HG03280 (cell line): Measurements from ENCODE around the gene SLC38A9.
"Not testable (repeated sequence)": the region's sequence is repeated elsewhere in the genome, so short reads cannot be mapped to it uniquely, and the experiment has no call there.

ENCODE experiments used
- ATAC-seq: cut with Tn5 transposase; IDR thresholded peaks from one replicate; pipeline ENCODE4 v1.9.1; 2021; ENCODE audit warnings: mild to moderate bottlenecking, moderate library complexity; ENCODE audit not compliant: unreplicated experiment

The SLC38A9 gene, protein sequence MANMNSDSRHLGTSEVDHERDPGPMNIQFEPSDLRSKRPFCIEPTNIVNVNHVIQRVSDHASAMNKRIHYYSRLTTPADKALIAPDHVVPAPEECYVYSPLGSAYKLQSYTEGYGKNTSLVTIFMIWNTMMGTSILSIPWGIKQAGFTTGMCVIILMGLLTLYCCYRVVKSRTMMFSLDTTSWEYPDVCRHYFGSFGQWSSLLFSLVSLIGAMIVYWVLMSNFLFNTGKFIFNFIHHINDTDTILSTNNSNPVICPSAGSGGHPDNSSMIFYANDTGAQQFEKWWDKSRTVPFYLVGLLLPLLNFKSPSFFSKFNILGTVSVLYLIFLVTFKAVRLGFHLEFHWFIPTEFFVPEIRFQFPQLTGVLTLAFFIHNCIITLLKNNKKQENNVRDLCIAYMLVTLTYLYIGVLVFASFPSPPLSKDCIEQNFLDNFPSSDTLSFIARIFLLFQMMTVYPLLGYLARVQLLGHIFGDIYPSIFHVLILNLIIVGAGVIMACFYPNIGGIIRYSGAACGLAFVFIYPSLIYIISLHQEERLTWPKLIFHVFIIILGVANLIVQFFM

DNA sequence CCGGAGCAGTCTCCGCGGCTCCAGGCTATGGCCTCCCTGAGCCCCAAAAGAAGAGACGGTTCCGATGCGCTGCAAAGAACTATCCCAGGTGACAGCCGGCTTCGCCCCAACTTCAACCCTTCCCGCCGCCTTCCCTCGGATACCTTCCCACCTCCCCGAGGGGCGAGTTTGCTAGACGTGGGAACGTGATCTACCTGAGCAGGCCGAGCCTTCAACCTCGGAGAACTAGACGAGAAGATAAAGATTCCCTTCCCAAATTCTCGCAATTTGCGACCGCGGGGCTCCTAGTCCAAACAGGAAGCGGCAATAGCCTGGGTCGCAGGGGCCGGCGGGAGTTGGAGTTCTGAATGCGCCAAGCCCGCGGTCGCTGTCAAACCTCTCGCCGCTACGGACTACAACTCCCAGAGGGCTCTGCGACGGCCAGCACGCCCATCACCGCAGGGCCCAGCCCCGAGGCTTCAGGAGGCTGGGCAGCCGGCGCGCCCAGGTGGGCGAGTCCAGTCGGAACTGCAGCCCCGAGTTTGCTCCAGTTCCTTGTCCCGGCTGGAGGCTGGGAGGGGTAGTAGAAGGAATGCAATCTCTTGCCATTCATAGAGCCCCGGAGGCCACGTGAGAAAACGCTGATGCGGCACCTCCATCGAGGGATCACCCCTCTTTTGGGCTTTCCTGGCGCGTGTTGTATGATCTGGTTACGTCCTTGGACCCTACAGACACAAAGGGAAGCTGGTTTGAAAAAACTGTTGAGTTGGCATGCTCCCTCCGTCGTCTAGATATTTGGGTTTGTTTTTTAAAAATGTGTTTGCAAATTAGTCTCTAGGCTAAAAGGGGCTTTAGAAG lies at the start of gene SLC38A9:
SLC38A9 (minus strand) TSS at position 302 of the 837 bp plus-strand sequence. CDS start 14,366 bp downstream, outside the sequence.
- ATAC-seq = peak; percentile 100

DNA sequence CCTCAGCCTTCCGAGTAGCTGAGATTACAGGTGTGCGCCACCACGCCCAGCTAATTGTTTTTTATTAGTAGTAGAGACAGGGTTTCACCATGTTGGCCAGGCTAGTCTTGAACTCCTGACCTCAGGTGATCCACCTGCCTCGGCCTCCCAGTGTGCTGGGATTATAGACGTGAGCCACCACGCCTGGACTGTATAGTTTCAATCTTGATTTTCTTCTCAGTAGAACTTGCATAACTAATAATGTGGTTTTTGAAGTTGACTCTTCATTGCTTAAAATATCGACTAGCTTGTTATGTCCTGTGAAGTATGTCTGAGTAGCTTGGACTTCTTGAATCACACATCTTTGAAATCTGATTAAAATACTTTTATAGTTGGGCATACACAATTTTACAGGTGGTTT lies 49.6 kb upstream of the SLC38A9 start:
- not testable (repeated sequence) for ATAC-seq

DNA sequence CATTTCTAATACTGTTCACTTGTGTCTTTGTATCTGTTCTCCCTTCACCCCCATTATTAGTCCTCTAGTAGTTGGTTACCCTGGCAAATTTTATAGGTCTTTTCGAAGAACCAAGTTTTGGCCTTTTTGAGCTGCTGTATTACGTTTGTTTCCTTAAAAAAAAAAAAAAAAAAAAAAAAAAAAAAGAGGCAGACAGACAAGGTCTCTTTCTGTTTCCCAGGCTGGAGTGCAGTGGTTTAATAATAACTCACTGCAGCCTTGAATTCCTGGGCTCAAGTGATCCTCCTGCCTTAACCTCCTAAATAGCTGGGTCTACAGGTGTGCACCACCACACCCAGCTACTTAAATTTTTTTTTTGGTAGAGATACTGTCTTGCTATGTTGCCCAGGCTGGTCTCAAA lies 46.6 kb upstream of the SLC38A9 start:
- ATAC-seq = no peak

DNA sequence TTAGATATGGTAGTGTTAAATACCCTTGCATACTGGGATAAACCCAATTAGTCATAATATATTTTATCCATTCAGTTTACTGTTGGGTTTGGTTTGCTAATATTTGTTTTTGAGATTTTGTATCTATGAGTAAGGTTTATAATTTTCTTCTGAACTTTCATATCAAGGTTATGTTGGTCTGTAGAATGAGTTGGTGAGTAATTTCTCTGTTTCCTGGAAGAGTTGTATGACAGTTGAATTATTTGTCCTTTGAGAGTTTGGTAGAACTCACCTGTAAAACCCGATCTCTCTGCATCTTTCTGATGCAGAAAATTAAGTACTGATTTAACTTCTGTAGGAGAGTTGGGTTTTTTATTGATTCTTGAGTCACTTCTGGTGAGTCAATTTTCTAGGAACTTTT lies 46.1 kb upstream of the SLC38A9 start:
- ATAC-seq = no peak

DNA sequence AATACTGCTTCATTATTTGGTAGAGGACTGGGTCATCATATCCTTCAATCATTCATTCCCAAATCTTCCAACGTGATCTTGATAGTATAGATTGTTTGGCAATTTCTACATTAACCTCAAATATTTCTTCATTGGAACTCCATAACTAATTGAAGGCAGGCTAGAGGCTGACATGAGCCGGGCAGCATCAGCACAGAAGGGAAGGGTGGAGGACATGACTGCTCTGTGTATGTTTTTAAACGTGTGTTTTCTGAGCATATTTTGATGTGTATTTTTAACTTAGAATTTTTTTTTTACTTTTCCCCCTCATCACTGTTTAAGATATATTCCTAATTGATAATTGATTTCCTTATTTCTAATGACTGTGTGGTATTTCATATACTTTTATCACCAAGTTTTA lies 38.4 kb upstream of the SLC38A9 start:
- no peak for ATAC-seq

DNA sequence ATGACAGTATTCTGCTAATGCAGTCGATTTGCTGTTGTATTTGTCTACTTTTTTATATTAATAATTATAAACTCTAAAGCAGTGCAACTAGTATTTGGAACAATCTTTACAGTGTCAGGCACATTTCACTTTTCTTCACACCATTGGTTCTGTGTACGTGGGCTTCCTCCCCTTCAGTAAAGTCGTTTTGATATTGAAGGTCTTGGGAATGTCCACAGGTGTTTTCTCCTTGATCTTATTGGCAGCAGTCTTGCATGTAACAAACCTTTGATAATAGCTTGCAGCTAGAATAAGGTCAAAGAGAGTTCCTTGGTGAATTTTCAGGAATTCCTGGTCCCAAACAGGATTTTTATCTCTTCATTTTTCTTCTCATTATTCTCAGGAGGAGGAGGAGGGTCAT lies 37.9 kb upstream of the SLC38A9 start:
- ATAC-seq = no peak

DNA sequence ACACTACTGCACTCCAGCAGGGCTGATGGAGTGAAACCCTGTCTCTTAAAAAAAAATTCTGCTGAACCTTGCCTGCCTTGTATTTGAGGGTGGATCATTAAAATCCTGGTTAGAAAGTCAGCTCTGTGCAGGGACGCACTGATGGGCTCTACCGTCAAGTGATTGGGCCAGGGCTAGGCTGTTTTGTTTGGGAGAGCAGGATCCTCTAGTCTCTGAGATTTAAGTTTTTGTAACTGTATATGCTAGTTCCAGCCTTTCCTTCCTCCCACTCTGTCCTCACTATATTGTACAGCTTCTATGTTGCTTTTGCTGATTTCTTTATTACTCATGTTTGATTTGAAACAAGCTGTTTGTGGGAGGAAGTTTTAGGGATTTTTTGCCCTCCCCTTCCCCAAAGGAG lies 37.3 kb upstream of the SLC38A9 start:
- ATAC-seq = no peak

DNA sequence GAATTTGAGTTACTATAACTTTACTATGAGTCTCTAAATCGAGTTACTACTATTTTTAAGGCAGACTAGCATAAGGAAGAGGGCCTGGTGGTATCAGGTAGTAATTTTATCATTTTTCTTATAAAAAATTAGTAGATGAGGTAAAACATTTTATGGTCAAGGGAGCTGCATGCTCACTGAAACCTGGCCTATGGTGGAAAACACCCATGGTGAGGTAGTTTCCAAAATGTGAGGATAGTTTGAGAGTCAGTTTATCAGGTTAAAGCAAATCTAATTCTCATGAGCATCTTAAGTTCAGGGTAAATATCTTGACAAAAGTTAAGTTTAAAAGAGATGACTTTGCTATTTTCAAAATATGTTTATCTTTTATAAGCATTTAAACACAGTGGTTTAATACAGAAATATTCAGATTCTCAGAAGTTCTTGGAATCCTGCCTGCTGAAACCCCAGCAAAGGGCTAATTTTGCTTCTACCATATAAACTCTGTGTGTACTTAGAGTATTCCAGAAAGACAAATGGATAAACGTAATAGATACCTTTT lies 35.7 kb upstream of the SLC38A9 start:
- no peak for ATAC-seq

DNA sequence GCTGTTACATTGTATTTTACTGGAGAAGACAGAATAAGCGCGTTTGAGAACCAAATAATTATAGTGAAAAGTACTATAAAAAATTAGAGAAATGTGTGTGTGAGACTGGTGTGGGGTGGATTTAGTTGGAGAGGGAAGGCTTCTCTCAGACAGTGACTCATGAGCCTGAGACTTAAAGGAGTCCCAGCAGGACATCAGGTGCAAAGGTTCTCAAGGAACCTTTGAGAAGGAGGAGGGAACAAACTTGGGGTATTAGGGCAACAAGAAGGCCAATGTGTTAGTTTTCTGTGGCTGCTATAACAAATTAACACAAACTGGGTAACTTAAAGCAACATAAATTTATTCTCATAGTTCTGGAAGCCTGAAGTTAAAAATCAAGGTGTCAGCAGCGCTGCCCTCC lies 30.7 kb upstream of the SLC38A9 start:
- no peak for ATAC-seq

DNA sequence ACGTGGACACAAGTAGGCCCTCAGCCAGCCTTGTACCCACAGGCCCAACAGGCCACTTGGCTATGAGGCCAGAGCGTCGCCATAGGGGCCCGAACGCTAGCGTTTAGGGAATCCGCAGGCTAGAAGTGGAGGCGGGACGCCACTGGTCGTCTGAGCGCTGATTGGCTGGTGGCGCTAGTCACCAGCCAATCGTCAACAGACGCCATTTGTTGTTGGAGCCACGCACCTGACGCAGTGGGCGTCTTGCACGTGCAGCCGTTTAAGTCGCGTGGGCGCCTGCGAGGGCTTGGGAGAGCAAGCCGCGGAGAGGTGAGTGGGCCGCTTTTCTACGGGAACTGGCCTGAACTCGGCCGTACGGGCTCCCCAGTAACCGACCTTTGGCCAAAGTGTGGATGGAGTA lies 25.7 kb upstream of the SLC38A9 start, which contains the start of gene DDX4:
DDX4 (plus strand) TSS at position 269 of the 400 bp plus-strand sequence. CDS start 903 bp downstream, outside the sequence.
- ATAC-seq = no peak

DNA sequence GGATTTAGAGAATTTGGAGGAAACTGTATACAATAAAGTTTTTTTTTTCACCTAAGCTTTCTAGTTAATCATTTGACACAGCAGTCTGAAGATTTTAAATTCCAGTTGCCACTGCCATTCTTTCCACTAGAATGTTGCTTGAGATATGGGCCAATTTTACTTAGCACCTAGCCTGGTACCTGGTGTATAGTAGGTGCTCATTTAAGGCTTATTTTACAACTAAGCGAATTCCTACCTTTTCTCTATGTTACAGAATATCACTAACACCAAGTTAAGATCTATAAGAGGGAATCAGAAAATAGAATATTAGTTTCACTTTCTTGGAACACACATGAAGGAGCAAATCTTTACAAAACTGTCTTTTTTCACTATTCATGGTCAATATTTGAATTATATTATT lies 22.5 kb upstream of the SLC38A9 start:
- ATAC-seq = no peak

DNA sequence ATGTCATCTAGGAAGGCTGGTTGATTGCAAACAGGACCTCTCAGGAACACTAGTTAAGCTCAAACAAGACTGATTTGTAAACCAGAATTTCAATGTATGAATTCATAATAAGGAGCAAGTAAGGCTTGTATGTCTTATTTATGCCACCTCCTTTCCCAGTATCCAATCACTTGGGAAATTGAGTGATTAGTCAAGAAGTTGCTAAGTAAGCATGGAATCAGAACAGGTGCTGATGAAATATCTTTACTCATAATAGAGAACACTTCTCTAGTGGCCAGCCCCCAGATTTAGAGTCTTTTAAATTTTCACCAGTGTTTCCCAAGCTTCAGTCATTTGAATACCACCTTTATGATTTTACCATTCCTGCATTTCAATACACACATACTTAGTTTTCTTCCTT lies 20.5 kb upstream of the SLC38A9 start:
- ATAC-seq = no peak

DNA sequence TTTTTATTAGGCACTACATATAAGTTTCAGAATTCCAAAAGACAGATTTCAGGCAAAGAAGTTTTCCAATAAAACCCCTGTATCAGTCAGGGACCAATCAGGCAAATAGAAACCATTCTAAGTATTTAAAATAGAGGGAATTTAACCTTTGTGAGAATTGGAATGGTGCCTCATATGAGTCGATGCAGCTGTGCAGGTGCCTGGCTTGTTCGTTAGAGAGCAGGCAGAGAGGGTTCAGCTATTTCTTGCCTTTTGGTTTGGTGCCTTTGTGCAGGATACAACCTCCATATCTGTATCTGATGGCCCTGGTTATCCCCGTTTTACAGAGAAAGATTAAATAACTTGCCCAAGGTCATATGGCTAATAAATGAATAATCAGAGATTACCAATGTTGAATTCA lies 19.7 kb upstream of the SLC38A9 start:
- ATAC-seq = no peak

DNA sequence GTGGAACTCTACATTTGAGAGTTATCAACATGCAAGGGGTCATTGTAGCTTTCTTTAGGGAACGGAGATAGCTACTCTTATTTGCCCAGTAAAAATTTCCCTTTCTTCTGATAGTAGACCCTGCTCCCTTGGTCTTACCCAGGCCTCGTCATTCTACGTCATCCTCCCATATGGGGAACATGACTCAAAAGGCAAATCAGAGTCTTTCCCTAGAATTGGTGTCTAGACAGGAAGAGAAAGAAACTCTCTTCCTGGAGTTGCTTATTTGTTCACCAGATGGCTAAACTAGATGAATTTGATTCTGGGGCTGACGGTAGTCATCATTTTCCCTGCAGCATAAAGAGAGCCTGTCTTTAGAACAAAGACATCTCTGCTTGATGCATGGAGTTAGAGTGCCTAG lies 12.2 kb upstream of the SLC38A9 start:
- ATAC-seq = no peak

DNA sequence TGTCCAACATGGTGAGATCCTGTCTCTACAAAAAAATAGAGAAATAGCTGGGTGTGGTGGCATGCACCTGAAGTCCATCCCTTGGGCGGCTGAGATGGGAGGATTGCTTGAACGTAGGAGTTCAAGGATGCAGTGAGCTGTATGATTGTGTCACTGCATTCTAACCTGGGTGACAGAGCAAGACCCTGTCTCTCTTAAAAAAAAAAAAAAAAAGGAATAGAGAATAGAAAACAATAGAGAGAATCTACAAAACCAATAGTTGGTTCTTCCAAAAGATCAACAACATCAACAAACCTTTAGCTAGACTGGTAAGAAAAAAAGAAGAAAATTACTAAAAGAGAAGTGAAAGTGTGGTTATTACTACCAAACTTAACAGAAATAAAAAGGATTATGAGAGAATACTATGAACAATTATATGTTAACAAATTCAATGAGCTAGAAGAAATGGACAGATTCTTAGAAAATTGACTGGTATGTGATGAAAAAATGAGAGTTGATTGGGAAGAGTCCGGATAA lies 8.1 kb upstream of the SLC38A9 start:
- no peak for ATAC-seq

DNA sequence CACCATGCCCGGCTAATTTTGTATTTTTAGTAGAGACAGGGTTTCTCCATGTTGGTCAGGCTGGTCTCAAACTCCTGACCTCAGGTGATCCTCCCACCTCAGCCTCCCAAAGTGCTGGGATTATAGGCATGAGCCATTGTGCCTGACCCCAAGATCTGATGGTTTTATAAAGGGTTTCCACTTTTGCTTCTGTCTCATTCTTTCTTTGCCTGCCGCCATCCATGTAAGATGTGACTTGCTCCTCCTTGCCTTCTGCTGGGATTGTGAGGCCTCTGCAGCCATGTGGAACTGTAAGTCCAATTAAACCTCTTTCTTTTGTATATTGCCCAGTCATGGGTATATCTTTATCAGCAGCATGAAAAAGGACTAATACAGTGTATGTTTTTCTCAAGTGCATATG lies 6.9 kb upstream of the SLC38A9 start:
- ATAC-seq = not testable (repeated sequence)

DNA sequence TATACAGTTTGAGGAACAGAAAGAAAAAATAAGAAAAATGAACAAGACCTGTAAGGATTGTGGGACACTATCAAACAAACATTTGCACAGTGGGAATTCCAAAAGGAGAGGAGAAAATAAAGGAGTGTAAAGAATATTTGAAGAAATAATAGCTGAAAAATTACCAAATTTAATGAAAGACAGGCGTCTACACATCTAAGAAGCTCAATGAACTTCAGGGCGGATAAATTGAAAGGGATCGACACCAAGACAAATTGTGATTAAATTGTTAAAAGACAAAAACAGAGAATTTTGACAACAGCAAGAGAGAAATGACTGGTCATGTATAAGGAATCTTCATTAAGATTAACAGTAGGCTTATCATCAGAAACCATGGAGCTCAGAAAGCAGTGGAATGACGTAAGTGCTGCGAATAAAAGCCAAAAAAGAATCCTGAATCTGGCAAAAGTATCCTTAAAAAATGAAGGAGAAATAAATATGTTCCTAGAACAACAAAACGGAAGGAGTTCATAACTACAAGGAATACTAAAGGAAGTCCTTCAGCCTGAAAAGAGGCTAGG lies 3.5 kb upstream of the SLC38A9 start:
- no peak for ATAC-seq

DNA sequence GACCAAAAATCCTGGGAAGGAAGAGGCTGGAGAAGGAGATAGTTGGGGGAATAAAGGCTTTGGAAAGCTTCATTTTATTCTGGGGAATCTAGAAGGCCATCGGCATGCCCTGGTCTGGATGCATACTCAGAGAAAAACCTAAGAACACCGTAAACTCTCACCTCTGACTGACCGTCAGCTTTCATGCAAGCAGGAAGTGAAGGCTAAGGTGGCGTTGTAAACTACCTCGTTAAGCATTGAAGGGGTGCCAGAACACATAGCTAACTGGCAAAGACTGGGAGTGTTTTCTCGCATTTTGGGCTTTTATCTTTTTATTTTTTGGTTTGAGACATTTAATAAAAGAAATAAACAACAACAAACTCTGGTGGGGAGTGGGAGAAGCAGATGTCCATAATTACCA lies 2.6 kb upstream of the SLC38A9 start:
- ATAC-seq = no peak

DNA sequence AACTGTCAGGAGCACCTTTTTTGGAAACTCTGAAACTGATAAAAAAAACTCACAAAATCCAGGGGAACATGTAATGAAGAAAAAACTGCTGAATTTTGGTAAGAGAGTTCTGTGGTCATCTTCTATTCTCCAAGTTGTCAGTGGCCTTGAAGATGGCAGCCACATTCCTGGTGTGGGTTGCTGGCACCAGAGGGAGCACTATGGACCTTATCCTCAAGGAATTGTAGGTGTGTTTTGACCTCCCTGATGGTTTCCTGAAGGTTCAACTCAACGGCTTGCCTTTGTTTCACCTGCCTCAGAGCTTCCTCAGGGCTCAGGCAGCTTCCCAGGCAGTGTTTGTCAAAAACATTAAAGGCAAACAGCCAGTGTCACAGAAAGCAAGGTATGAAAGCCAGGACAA lies 2.2 kb upstream of the SLC38A9 start:
- ATAC-seq = no peak

DNA sequence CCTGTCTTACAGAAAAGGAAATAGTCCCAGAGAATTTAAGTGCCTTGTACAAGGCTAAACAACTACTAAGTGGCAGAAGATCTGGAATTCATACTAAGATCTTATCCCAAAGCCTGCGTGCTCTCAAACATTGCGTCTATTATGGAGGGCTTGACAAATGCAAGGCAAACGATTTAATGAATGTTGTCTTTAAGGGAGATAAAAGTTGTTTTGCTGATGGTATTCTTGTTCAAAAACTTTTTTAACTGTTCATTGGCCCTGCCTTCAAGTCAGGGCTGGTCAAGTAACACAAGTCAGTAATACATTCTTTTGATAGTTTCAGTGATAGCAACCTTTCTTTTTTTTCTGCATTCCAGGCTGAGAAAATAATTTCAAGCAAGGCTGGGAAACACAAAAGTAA lies 1.7 kb upstream of the SLC38A9 start:
- ATAC-seq = no peak

DNA sequence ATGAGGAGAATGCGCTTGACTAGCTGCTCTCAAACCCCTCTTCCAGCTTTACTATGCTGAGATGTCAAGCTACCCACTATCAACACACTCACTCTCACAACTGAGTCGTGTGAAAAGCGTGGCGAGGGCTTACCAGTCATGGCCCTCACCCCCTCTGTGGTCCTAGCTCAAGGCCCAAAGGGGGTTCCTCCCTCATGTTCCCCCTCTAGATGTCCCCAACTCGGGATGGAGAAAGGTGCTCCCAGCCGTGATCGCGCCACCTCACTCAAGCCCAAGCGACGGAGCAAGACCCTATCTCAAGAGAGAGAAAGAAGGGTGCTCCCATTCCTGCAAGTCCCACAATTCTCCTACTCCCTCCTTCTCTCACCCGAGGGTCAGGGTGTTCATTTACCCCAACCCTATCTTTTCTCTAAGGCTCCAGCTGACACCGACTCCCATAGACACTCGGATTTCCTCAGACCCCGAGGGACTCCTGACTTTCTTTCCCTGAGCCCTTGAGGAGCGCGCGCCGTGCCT lies 559 bp downstream of the SLC38A9 start:
- ATAC-seq = no peak
